A549 (cell line): ENCODE results near the gene TRIO.

Source experiments
- CTCF ChIP-seq: fragments of >200 bp; sonication (Bioruptor Twin); formaldehyde crosslinking; IDR thresholded peaks from 3 replicates; pipeline ENCODE4 v1.5.1; 2016
- MAX ChIP-seq: IDR thresholded peaks from 2 replicates; pipeline ENCODE4 v1.6.1; 2012
- RAD21 ChIP-seq, 2 experiments: fragments of >200 bp in 1 of 2; sonication (Bioruptor Twin) in 1 of 2; formaldehyde crosslinking in 1 of 2; IDR thresholded peaks in 1 of 2; conservative IDR thresholded peaks in 1 of 2; 2 replicates in 1 of 2; 3 replicates in 1 of 2; pipeline ENCODE4 v1.6.1; 2012 to 2018; ENCODE audit warnings: inconsistent platforms in 1 of 2
- REST ChIP-seq: fragments of 200-600 bp; sonication (generic); IDR thresholded peaks from 2 replicates; pipeline ENCODE4 v1.6.1; 2016; ENCODE audit warnings: antibody characterized with exemption, mild to moderate bottlenecking, moderate library complexity

- no peak for TF ChIP-seq CTCF
- TF ChIP-seq MAX: no peak
- no peak for TF ChIP-seq RAD21 (conservative IDR thresholded peaks at IDR 0.05 in 1 of 2, IDR thresholded peaks at IDR 0.05 in 1 of 2)
- no peak for TF ChIP-seq REST
Measured at GRCh38 chr5:14283139-14283538, 140.0 kb downstream of the TRIO start.
